HG03025 (cell line): ENCODE results near the gene FAM20A.

Experiments used
- ATAC-seq: cut with Tn5 transposase; IDR thresholded peaks from one replicate; pipeline ENCODE4 v1.9.1; 2021; ENCODE audit warnings: mild to moderate bottlenecking, moderate library complexity; ENCODE audit not compliant: unreplicated experiment, low FRiP score

Gene FAM20A

DNA sequence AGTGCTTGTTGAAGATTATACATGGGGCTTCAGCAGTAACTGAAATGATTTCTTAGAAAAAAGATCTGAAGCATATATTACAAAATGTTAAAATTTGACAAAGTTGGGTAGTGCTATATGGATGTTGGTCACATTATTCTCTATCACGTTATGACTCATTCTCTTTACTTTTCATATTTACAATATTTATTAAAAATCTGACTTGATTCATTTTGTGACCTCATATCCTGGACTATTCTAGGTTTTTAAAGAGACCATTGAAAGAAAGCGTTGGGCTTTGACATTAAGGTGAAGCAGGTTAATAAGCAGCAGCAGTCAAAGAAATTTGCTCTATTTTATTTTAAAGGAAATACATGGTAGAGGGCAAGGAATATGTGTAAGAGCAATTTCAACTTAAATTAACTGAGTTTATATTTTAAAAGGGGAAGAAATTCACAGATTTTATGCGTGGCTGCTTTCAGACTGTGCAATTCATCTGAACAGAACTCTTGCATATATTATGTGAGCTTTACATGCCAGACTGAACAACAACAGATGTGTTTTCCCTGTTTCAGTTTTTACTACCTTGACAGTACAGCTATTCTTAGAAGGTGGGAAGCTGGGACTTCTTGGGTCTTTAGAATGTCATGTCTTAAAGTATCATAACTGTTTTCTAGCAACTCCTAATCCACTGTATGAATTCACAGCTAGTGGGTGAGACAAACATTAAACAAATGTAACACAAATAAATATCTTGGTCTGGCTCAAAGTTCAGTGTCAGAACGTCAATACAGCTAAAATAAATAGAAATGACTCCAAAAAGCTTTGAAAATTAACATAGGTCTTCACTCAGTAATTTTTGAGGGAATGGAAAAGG, 10.4 kb upstream of the FAM20A start:
- ATAC-seq = no peak

DNA sequence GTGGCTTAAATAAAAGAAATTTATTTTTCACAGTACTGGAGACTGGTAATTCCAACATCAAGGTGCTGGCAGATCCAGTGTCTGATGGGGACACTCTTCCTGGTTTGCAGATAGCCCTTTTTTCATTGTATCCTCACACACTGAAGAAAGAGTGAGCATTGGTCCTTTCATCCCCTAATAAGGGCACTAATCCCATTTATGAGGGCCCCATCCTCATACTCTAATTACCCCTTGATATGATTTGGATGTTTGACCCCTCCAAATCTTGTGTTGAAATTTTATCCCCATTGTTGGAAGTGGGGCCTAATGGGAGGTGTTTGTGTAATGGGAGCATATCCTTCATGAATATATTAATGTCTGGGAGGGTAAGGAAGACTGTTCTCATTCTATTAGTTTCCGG, 9.4 kb upstream of the FAM20A start:
- ATAC-seq = no peak

DNA sequence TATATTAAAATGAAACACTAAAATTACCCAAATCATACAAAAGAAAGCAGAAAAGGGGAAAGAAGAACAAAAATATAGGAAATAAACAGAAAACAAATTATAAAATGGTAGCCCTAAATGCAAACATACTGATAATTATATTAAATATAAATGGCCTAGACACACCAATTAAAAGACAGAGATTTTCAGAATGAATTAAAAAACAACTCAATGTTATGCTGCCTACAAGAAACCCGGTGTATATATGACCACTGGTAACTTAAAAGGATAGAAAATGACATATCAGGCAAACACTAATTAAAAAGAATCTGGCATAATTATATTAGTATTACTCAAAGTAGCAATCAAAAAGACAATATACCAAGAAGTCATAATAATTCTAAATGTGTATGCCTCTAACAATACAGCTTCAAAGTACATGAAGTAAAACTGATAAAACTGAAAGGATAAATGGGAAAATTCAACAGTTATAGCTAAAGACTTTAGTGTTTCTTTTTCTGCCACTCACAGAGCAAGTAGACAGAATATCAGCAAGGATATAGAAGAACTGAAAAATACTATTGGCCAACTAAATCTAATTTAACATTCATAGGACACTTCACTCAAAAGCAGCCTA, 7.5 kb upstream of the FAM20A start:
- no peak for ATAC-seq

DNA sequence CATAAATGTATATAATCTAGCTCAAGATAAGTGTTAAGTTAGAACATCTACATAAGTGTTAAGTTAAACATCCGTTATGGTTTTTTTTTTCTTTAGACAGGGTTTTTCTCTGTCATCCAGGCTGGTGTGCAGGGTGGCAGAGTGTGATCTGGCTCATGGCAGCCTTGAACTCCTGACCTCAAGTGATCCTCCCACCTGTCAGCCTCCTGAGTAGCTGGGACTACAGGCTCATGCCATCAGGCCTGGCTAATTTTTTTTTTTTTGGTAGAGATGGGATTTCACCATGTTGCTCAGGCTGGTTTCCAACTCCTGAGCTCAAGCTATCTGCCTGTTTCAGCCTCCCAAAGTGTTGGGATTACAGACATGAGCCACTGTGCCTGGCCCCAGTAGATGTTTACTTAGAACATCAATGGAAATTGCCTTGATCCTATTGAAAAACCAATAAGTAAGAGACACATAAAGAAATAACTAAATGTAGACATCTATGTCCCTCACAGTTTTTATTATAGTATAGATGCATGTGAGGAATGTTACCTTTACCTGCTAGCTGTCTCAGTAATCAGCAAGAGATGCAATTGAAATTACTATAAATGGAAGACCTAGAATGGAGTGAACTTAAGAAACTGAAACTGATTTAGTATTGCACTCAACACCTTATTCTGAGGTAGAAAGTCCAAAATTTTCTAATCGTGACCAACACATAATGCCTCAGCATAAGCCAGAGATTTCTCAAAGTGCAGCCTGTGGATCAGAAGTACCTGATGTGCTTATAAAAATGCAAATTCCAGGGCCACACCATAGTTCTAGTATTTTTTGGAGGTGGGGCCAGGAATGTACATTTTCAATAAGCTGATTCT, 5.5 kb upstream of the FAM20A start:
- no peak for ATAC-seq

DNA sequence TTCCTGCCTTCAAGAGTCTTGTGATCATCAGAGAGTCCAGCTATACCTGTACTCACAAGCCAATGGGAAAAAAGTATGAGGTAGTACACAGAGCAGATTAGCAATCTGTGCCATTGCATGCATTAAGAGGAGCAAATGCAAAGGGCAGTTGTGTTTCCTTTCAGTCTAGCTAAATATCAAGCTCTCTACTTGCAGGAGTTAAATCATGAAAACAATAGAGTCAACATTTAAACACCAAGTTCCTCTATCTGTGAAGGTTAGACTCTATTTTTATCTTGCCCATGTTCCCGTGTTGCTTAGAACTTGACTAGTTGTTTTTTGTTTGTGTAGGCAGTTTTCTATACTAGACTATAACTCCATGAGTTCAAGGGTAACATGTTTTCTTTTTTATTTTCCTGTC, 4.7 kb upstream of the FAM20A start:
- no peak for ATAC-seq

DNA sequence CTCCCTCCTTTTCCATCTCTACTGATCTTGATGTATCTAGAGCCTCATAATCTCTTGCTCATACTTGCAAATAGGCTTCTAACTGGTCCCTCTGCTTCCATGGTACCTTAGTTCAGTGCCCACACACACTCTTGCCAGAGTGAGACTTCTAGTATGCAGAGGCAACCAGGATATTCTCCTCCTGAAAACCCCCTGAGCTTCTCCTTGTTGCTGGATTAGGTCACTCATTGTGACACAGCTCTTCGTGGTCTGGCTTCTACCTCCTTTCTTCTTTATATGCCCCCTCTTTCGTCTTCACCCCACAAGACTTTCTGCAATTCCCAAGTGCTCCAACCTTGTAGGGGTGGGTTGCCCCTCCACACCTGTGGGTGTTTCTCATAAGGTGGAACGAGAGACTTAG, 2.5 kb upstream of the FAM20A start:
- no peak for ATAC-seq

DNA sequence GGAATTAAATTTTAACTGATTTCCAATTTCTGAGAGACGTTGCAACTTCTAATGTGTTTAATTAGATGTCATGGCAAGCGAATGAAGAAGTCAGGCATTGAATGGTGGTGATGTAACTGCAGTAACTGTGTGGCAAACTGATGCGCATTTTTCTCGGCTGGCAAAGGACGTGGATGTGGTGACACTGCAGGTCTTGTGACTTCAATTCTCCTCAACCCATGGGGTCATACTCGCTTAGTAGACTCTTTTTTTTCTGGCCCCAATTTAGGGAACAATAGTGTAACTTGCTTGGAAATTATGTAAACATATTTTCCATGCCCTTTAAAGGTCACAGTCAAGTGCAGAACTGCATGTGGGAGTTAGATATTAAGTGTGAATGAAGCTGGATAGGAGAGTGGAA, 1.9 kb upstream of the FAM20A start:
- ATAC-seq = no peak

DNA sequence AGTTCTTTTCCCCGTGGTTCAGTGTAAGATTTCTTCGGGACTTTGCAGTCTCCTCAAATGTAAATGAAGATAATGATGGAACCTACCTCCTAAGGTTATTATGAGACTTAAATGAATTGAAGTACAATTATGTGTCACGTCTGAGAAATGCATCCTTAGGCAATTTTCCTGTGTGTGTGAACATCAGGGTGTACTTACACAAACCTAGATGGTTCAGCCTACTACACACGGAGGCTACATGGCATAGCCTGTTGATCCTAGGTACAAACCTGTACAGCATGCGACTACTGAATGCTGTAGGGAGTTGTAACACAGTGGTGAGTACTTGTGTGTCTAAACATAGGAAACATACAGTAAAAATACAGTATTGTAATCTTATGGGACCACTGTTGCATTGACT, 1.1 kb upstream of the FAM20A start:
- ATAC-seq = no peak

DNA sequence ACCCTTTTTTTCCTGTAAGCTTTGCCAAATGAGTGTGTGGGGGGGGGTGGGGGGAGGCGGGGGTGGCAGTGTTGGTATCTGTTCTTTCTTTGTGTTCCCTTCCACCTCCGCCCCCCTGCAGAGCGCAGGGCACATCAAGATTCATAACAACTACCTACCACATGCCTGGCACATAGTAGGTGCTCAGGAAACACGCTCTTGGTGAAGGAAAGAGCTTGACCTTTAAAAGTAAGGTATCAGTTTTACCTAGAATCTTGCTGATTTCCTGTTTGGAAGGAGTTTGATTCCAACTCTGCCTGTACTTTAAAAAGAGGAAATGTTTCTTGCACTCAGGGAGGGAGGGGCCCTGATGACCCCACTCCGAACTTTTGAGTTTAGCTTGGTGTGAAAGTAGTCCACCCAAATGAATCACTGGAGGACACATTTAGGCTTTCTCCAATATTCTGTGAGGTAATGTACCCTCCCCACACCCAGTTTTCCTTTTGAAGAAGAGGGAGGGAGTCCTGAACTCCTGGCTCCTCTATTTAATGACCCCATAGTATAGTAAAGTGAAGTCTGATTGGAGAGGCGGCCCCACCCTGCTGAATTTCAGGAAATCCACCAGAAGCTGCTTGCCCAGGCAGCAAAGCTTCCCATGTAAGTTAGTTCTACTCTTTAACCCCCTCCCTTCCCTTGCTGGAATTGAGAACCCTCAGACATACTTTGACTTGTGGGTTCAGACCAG, 560 bp upstream of the FAM20A start:
- no peak for ATAC-seq

DNA sequence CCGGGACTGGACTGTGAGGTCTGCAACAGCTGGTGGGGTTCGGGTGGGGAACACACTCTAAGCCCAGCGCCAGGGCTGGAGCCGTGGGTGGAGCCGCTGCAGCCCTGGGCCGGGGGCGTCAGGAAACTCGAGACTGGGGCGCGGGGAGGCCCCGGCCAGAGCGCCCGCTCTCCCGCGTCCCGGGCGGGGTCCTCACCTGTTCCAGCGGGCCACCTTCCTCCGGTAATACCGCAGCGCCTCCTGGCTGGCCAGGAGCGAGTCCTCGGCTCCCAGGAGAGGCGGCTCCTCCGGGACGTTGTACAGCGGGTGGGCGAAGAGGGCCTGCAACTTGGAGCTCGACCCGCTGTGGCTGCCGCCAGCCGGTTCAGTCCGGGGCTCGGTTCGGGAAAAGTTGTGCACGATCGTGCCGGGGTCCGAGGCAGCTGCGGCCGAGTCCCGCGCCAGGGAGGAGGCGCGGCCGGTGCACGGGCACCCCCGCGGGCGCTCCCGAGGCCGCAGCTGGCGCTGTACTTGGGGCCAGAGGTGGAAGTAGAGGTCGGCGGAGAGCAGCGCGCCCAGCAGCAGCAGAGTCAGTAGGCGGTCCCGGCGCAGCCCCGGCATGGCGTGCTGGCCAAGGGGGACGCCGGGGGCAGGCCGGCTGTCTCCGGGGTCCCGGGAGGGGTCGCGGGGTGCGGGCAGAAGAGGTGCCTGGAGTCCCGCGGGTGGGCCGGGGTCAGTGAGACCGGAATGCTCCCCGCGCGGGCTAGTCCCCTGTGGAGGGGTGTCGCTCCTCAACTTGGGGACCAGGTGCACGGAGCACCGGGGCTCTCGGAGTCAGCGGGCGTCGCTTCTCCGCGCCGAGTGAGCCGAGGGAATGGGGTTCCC, 868 bp downstream of the FAM20A start:
- ATAC-seq = no peak

DNA sequence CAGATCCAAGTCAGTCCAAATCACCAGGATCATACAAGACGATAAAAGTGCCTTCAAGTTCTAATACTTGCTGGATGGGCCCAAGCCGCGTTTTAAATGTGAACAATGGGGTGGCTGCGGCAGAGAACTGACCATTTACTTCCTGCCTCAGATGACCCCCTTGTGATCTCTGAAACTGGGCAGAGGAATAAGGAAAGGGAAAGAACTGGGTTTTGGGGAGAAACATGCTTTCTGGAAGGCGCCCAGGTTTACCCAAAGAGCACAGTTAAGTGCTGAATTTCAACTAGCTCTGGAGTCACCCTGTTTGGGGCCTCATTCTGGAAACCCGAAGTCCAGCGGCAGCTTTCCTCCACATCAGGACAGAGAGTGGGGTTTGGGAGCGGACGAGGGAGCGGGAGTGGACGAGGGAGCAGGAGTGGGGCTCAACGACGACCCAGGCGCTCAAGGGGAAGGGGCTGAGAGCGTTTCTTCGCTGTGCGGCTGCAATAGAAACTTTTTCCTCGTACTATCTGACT, 1.6 kb downstream of the FAM20A start:
- no peak for ATAC-seq

DNA sequence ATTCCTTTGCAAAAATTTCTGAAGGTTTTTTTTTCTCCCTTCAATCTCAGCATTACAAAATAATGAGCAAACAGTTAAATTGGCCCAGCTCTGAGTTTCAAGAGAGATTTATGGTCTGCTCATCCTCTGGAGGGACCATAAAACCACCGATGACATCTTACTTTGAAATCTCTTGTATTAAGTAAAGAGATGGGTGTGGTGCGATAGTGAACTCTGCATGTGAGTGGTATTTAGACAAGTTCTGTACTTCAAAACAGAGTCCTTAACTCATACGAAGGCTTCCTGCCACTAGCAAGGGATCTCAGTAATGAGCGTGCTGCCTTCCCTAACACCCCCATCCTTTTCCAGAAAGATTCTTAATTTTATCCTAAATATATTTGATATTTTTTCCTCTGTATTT, 2.1 kb downstream of the FAM20A start:
- no peak for ATAC-seq

DNA sequence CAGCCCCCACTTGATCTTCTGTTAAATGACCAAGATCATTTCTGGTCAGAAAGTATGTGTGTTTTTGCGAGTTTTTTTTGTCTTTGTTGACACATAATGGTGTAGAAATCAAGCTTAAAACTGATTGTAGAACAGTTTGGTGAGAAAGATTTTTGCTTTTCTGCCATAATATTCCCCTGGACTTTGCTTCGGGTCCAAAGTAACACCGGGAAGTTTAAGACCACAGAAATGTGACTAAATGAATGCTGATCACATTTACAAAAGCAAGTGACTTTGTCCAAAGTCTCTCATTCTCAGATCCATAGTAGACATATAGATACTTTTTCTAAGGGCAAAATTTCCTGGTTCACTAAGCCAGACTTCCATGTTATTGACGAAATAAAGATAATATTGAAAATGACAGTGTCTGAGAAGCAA, 2.6 kb downstream of the FAM20A start:
- no peak for ATAC-seq

DNA sequence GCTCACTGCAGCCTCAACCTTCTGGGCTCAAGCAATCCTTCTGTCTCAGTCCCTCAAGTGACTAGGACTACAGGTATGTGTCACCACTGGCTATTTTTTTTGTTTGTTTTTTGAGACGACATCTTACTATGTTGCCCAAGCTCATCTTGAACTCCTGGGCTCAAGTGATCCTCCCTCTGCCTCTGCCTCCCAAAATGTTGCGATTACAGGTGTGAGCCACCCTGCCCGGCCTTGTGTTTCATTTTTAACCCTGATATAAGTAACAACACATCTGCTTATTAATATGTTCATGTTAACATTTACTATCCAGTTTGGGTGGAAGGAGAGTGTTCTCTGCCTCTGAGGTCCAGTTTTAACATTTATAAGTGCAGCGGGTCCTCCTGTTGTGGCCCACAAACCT, 3.1 kb downstream of the FAM20A start:
- ATAC-seq = no peak

DNA sequence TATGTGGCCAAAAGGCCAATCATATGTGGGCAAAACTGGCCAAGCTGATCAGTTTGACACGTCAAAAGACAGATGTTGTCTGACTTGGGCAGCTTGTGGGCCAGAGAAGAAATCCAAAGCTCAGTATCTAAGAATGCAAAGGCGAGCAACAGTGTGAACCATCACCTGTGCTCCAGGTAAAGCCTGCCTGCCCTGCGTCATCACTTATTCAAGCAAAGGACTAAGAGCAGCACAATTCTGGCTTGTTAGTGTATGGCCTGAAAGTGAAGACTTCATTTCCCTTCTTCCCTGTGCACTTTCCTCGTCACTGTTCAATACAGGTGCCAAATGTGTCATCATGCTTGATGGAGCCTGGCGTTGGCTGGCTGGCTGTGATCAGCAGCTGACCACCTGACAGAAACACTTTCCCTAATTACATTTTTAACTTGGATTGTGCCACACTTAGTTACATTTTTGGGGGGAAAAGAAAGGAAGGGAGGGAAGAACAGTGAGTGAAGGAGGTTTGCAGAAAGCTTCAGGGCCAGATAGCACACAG, 4.7 kb downstream of the FAM20A start:
- ATAC-seq = no peak

DNA sequence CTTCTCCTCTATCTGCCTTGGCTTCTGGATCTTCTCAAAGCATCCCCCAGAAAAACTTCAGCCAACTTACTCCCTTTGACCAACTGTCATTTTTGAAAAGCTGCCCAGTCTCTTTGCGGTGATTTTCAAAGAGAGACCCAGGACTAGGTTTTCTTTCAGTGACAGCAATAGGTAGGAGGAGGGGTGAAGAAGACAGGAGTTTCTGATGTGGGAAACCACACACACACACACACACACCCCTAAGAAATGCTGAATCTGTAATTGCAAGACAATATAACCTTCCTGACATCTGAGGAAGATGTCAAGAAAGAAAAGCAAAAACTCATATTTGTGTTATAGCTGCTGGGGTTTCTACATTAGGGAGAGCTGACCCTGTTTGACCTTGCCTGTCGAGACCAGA, 5.2 kb downstream of the FAM20A start:
- ATAC-seq = no peak

DNA sequence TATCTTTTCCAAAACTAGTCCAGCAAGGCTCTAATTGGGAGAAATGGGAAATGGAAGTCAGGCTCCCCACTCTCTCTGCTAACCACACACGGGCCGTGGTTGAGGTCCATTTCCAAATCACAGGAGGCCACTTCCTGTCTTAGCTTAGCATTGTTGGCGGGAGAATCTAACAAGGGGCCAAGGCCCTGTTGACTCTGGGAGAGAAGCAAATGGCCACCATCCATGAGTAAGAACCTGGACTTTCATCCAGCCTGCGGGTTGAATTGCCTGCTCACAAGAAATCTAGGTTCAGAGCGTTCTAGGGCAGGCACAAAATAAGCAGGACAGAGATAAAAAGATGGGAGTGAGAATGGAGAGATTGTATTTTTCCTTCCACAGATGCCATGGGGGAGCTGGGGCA, 5.7 kb downstream of the FAM20A start:
- no peak for ATAC-seq

DNA sequence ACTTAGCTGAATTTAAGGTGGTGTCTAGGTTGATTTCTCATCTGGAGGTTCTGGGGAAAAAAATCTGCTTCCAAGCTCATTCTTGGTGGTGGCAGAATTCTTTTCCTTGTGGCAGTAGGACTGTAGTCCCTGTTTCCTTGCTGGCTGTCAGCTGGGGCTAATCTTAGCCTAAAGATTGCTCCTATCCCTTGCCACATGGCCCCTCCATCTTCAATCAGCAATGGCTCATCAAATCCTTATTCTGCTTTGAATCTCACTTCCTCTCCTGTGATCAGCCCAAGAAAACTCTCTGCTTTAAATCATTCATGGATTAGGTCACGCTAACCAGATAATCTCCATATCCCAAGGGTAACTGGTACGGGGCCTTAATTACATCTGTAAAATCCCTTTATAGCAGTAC, 6.6 kb downstream of the FAM20A start:
- ATAC-seq = no peak
